BE2C (cell line): ENCODE measurements around the gene FGFRL1.
"Not testable (repeated sequence)": the region's sequence is repeated elsewhere in the genome, so short reads cannot be mapped to it uniquely, and the experiment has no call there.

Experiments
- DNase-seq: peaks from one replicate; pipeline ENCODE4 v3.0.0-alpha.2; 2020
- H3K27me3 ChIP-seq: fragments of 250-450 bp; sonication (Bioruptor Pico); 2 replicates; pipeline ENCODE4 v1.5.1; 2020; ENCODE audit warnings: mild to moderate bottlenecking
- H3K36me3 ChIP-seq: fragments of 250-450 bp; sonication (Bioruptor Pico); 2 replicates; pipeline ENCODE4 v1.5.1; 2020; ENCODE audit warnings: mild to moderate bottlenecking
- H3K4me1 ChIP-seq: fragments of 250-450 bp; sonication (Bioruptor Pico); 2 replicates; pipeline ENCODE4 v1.5.1; 2020
- H3K4me3 ChIP-seq: 2 replicates; pipeline ENCODE4 v1.5.1; 2011; ENCODE audit warnings: low read depth, low read length
- H3K9me3 ChIP-seq: fragments of 250-450 bp; sonication (Bioruptor Pico); 2 replicates; pipeline ENCODE4 v1.5.1; 2020
- CTCF ChIP-seq: IDR thresholded peaks from 2 replicates; pipeline ENCODE4 v1.5.1; 2012; ENCODE audit warnings: mild to moderate bottlenecking, low read depth, low read length

The FGFRL1 gene

GRCh38 chr4:1049591-1049905 lies 38.1 kb downstream of the FGFRL1 start:
- no peak for TF ChIP-seq CTCF
- no peak overlapping the region for H3K4me3 ChIP-seq
- no peak for DNase-seq
- no peaks in the 10 kb centered on the region for H3K4me1 ChIP-seq
- peaks cover 59% of the 10 kb centered on the region for H3K27me3 ChIP-seq
- no peaks in the 10 kb centered on the region for H3K9me3 ChIP-seq
- H3K36me3 ChIP-seq = no peaks in the 10 kb centered on the region

- no peaks in the 10 kb centered on the region for H3K9me3 ChIP-seq
- H3K4me3 ChIP-seq = no peak overlapping the region
- H3K4me1 ChIP-seq = no peaks in the 10 kb centered on the region
- H3K27me3 ChIP-seq = peaks cover 59% of the 10 kb centered on the region
- TF ChIP-seq CTCF = peak; percentile 24
- no peaks in the 10 kb centered on the region for H3K36me3 ChIP-seq
- DNase-seq = no peak
Measured at GRCh38 chr4:1050486-1051213, 39.2 kb downstream of the FGFRL1 start.

- peaks cover 67% of the 10 kb centered on the region for H3K27me3 ChIP-seq
- no peaks in the 10 kb centered on the region for H3K36me3 ChIP-seq
- DNase-seq = no peak
- no peaks in the 10 kb centered on the region for H3K9me3 ChIP-seq
- TF ChIP-seq CTCF = no peak
- H3K4me1 ChIP-seq = no peaks in the 10 kb centered on the region
- H3K4me3 ChIP-seq = no peak overlapping the region
Measured at GRCh38 chr4:1051472-1051871, 40.0 kb downstream of the FGFRL1 start.

- no peak for TF ChIP-seq CTCF
- peaks cover 75% of the 10 kb centered on the region for H3K27me3 ChIP-seq
- no peak for DNase-seq
- H3K9me3 ChIP-seq = no peaks in the 10 kb centered on the region
- H3K36me3 ChIP-seq = no peaks in the 10 kb centered on the region
- H3K4me3 ChIP-seq = no peak overlapping the region
- no peaks in the 10 kb centered on the region for H3K4me1 ChIP-seq
Measured at GRCh38 chr4:1052231-1052671, 40.8 kb downstream of the FGFRL1 start.

GRCh38 chr4:1053080-1053661 lies 41.7 kb downstream of the FGFRL1 start:
- no peak for TF ChIP-seq CTCF
- Histone ChIP-seq H3K36me3 (no peaks in the 10 kb centered on the region), H3K9me3 (no peaks in the 10 kb centered on the region), H3K27me3 (peaks cover 82% of the 10 kb centered on the region), H3K4me1 (no peaks in the 10 kb centered on the region), H3K4me3 (no peak overlapping the region)
- no peak for DNase-seq

- H3K36me3 ChIP-seq, H3K4me1 ChIP-seq, DNase-seq, H3K9me3 ChIP-seq, H3K4me3 ChIP-seq: not testable (repeated sequence)
- peaks cover 82% of the 10 kb centered on the region for H3K27me3 ChIP-seq
Measured at GRCh38 chr4:1053891-1054290, 42.5 kb downstream of the FGFRL1 start.

GRCh38 chr4:1054696-1055242 lies 43.3 kb downstream of the FGFRL1 start:
- not testable (repeated sequence) for H3K4me3 ChIP-seq, H3K4me1 ChIP-seq, H3K9me3 ChIP-seq, H3K36me3 ChIP-seq, DNase-seq
- H3K27me3 ChIP-seq = peaks cover 82% of the 10 kb centered on the region

GRCh38 chr4:1055243-1055701 lies 43.8 kb downstream of the FGFRL1 start:
- H3K36me3 ChIP-seq, H3K4me1 ChIP-seq, H3K4me3 ChIP-seq, H3K9me3 ChIP-seq, DNase-seq: not testable (repeated sequence)
- H3K27me3 ChIP-seq = peaks cover 82% of the 10 kb centered on the region
